Gastroesophageal sphincter (tissue), 3 donors: Measurements from ENCODE around the gene METAP1D.

Experiments
- POLR2A ChIP-seq, 2 donors: fragments of 450-650 bp; IDR thresholded peaks; one replicate each; pipeline ENCODE4 v1.6.1; 2017; ENCODE audit warnings: antibody characterized with exemption in 2 of 2, mild to moderate bottlenecking in 2 of 2, moderate library complexity in 1 of 2
- POLR2AphosphoS5 ChIP-seq: sonication (generic); formaldehyde crosslinking; IDR thresholded peaks from one replicate; pipeline ENCODE4 v1.6.1; 2017; ENCODE audit warnings: antibody characterized with exemption
- TF ChIP-seq, protein P1 (sequence below), 4 experiments: fragments of 200-600 bp in 2 of 4; fragments of 450-650 bp in 2 of 4; sonication (generic) in 1 of 4; IDR thresholded peaks; one replicate each; pipeline ENCODE4 v1.5.1; 2017 to 2019; ENCODE audit warnings: antibody characterized with exemption in 4 of 4, mild to moderate bottlenecking in 2 of 4, moderate library complexity in 2 of 4

DNA sequence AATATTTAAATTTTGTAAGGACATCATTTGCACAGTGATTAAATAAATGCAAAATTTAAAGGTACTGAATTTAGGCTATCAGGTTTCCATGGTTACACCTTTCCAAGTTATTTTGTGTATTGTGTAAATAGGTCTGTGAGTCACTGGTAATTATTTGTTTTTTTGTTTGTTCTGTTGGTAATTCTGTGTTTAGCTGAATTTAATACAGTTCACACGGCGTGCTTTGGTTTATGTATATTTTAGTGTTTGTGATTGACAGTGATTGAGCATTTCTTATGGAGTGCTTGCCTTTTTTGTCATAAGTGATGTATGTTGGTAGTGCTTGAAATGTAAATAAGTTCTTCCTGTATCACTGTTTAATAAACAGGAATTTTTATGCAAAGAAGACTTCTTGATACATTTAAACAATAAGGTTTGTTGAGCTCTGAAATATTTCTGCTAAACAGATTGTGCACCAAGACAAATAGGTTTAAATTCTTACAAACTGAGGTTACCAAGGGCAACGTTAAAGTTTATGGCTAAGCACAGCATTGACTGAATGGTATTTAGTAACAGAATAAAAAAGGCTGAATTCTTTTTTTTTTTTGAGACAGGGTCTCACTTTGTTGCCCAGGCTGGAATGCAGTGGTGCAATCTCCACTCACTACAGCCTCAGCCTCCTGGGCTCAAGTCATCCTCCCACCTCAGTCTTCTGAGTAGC, 47.3 kb downstream of the METAP1D start:
- TF ChIP-seq, protein P1, sequence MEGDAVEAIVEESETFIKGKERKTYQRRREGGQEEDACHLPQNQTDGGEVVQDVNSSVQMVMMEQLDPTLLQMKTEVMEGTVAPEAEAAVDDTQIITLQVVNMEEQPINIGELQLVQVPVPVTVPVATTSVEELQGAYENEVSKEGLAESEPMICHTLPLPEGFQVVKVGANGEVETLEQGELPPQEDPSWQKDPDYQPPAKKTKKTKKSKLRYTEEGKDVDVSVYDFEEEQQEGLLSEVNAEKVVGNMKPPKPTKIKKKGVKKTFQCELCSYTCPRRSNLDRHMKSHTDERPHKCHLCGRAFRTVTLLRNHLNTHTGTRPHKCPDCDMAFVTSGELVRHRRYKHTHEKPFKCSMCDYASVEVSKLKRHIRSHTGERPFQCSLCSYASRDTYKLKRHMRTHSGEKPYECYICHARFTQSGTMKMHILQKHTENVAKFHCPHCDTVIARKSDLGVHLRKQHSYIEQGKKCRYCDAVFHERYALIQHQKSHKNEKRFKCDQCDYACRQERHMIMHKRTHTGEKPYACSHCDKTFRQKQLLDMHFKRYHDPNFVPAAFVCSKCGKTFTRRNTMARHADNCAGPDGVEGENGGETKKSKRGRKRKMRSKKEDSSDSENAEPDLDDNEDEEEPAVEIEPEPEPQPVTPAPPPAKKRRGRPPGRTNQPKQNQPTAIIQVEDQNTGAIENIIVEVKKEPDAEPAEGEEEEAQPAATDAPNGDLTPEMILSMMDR (IDR thresholded peaks at IDR 0.05): no peak
- TF ChIP-seq POLR2AphosphoS5 (no peak), POLR2A (IDR thresholded peaks at IDR 0.05) (no peak)
